NCI-H2171 (cell line): ENCODE data around the gene PAWR.
"Not testable (repeated sequence)": the region's sequence is repeated elsewhere in the genome, so short reads cannot be mapped to it uniquely, and the experiment has no call there.

ENCODE experiments used
- DNase-seq: peaks from one replicate; lab custom pipeline; 2025; lab: John Stamatoyannopoulos, UW

The PAWR gene

DNA sequence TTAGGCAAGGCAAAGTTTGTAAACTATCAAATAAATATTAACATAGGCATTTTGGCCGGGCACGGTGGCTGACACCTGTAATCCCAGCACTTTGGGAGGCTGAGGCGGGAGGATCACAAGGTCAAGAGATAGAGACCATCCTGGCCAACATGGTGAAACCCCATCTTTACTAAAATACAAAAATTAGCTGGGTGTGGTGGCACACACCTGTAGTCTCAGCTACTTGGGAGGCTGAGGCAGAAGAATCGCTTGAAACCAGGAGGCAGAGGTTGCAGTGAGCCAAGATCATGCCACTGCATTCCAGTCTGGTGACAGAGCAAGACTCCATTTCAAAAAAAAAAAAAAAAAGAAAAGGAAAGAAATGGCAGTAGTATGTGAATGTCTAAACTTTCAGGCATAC lies 43.9 kb downstream of the PAWR start:
- DNase-seq: not testable (repeated sequence)

DNA sequence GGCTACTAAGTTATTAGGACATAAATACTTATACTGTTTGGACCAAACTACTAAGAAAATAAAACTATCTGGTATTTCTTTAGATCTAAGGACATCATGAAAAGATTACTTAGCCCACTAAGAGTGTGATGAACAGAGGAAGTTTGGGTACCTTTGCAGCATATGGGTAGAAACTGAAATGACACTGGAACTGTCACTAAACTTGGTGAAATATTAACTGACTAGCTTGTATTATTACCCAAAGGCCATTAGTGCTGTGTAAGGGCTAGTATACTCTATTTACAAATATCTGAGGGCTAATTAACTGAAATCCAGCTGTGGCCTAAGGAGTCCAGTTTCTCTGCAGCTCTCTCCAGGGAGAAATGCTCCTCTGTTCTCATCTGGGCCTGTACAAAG lies 45.5 kb downstream of the PAWR start:
- DNase-seq: no peak

DNA sequence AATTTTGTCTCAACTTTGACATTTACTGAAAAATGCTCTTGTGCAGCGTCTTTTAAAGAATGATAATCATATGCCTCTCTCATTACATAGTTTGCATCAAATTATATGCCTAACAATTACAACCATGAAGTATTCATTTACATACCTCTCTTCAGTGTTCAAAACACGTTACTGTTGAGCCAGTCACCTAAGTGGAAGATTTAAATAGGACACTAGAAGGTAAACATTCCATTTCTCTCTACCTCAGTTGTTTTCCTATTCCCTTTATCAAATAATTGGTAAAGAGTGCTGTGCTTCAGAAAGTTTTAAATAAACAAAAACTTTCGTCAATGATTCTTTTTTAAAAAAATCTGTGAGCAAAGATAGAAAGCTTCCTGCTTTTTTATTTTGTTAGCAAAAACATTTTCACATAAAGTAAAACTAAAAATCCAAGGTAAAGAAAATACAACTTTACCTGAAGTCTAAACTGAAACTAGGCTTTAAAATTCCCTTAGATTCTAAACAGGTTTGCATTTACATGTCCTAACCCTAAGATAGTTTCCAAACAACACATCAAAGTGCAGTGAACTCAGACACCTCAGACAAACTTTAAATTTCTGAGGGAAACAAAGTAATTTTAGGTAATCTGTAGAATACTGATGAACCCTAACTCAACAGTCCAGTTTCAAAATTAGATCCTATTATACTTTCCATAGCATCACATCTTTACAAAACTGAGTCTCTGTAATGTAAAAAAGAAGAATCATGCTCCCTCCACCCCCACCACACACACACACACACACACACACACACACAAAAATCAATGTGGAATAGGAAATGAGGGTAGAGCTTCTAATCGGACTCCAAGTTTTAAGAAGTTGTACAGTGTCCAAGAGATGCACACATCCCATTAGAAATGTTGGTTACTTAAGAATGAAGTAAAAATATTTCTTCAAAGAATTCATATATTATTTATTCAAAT lies 46.2 kb downstream of the PAWR start:
- no peak for DNase-seq

DNA sequence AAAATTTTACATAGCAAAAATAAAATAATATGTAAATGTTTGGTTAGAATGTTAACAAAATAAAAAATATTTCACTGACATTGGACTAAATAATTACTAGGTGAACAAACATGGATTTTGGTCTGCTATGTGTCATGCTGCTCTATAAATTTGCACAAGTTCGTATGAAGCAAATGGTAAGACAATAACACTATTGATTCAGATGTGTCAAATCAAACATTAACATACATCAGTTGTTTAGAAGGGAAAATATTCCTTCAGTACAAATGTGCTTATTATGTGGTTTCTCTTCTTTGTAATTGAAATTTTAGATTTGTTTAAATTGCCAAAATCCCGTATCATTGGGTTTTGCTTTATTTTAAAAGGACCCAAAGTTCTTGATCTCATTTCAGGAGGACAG lies 46.9 kb downstream of the PAWR start:
- no peak for DNase-seq

DNA sequence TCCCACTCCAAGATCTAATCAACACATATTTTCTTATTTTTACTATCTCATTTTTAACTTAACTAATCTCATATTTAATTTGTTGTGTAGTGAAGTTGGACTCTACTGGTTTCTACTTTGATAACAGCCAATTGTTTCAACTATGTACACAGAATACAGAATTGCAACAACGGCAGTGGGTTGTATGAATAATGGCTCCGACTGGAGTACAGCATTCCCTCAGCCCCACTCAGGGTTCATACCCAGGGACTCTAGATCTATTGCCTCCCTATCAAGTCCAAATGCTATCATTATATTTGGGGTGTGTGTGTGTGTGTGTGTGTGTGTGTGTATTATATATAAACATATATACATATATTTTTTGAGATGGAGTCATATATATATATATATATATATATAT lies 52.3 kb downstream of the PAWR start:
- DNase-seq: no peak

DNA sequence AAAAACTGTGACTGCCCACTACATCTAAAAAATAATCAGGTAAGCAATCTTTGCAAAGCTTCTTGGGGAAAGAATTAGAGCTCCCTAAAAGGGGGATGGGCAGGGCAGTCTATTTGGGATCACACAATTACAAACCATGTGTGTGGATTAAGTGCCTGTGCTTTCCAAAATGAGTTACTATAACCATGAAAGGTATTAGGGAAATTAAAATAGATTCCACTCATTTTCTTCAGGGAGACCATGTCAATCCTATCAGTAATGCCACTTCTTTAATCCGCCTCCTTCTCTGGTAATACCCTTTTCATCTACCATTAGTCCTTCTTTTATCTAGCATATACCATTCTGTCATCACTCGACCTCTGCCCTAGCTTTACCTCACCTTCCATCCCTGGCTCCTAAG lies 53.7 kb downstream of the PAWR start:
- no peak for DNase-seq

DNA sequence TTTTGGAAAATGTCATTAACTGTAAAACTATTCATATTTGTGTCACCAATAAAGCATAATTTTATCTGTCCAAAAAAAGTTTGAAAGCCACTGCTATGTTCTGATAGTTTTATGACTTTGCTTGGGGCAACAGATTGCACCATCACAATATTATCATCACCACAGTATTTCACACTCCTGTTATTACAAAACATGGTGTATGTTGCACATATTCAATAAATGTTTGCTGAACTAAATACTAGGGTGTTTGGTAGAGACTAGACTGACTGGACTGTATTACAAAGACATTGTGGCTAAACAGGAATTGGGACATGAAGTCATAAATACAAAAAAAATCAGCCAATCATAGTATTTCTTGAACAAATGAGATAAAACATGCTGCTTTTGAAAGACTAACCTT lies 55.1 kb downstream of the PAWR start:
- no peak for DNase-seq

DNA sequence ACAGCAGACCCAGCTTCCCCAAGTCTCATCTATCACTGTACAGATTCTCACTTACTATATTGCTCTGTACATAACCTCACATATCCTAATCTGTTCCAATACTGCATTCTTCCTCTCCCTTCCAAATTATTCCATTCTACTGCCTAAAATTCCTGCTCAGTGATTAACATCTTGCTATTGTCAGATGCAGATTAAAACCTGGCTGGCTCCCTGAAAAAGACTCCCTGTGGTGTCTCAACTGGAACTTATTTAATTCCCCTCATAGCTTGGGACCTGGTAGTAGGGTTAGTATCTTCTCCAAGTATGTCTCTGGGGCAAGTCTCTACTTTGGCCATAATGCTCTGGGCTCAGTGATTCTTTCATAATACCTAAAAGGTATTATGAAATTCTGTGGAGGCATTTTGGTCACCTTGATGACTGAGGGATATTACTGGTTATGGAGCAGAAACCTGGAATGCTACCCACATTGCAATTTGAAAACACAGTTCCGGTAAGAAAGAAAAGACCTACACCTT lies 55.8 kb downstream of the PAWR start:
- DNase-seq: no peak

DNA sequence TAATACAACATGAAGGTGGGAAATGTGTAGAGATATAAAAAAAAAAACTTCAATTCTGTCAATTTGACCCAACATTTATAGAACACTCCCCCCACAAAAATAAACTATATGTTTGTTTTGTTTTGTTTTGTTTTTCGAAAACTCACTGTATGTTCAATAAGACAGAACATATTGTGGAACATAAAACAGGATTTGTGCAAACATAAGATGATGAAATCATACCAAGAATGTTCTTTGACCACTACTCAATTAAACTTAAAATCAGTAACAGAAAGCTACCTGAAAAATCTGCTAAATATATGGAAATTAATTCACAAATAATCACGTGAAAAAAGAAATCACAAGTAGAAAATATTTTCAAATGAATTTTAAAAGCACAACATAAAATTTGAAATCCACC lies 61.2 kb downstream of the PAWR start:
- DNase-seq: no peak

DNA sequence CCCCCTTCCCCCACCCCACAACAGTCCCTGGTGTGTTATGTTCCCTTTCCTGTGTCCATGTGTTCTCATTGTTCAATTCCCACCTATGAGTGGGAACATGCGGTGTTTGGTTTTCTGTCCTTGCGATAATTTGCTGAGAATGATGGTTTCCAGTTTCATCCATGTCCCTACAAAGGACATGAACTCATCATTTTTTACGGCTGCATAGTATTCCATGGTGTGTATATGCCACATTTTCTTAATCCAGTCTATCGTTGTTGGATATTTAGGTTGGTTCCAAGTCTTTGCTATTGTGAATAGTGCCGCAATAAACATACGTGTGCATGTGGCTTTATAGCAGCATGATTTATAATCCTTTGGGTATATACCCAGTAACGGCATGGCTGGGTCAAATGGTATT lies 64.0 kb downstream of the PAWR start:
- DNase-seq: not testable (repeated sequence)

DNA sequence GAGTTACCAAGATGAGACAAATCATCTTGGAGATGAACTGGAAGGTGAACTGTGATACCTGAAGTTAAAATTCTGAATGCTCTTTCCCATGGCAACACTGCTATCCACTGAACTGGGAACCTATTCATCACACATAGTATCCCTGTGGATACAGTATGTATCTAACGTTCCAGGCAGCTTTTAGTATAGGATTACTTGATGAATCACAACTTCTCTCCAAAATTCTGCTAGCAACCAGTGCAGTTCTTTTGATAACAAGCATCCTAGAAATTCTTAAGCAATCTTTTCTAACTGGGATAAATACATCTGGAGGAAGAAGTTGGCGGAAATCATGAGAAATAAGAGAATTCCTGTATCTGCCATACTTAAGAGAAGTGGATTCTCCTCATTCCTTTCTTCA lies 66.4 kb downstream of the PAWR start:
- DNase-seq: no peak

DNA sequence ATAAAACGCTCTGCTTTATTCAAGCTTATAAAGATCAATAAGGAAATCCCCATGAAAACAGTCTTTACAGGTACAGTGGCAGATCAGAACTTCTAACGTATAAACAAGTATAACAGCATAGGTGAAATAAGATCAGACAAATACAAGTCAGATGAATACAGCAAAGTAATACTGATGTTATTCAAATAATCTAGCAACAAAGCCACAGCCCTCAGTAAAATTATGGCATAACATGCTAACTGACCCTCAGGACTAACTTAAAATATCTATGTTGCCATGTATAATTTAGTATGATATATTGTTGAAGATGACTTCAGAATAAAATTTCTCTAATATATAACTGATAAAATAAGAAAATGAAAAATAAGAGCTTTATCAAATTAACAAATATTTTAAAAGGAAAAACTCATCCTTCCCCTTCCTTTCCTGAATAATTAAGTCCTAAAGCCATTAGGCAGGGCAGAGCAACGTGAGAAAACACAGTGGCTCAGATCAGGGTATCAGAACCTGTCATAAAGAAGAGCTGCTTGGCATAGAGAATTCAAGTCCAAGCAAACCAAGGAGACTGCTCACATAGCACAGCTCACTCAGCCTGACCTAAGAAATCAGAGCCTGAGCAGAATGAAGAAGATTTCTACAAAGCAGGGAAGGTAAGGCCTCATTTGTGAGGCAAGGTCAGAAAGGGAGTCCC lies 70.7 kb downstream of the PAWR start:
- no peak for DNase-seq

DNA sequence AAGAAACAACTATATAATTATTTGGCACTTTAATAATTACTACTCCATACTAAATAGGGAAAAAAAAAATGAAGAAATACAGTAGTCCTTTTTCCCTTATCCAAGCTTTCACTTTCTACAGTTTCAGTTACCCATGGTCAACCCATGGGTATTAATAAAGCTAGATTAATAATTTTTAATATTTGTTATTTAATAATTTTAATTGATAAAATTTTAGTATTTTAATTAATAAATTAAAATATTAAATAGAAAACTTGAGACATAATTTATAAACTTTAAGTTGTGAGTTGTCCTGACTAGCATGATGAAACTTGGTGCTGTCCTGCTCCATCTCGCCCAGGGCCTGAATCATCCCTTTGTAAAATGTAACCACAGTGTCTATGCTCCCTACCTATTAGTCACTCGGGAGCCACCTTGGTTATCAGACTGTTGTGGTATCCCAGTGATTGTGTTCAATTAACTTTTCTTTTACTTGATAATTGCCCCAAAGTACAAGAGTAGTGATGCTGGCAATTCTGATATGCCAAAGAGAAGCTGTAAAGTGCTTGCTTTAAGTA lies 71.8 kb downstream of the PAWR start:
- no peak for DNase-seq

DNA sequence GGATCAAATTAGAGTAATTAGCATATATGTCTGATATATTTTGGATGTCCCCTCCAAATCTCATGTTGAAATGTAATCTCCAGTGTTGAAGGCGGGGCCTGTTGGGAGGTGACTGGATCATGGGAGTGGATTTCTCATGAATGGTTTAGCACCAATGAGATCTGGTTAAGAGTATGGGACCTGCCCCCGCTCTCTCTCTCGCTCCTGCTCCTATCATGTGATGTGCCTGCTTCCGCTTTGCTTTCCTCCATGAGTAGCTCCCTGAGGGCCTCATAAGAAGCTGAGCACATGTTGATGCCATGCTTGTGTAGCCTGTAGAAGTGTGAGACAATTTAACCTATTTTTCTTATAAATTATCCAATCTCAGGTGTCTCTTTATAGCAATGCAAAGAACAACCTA lies 73.1 kb downstream of the PAWR start:
- no peak for DNase-seq

DNA sequence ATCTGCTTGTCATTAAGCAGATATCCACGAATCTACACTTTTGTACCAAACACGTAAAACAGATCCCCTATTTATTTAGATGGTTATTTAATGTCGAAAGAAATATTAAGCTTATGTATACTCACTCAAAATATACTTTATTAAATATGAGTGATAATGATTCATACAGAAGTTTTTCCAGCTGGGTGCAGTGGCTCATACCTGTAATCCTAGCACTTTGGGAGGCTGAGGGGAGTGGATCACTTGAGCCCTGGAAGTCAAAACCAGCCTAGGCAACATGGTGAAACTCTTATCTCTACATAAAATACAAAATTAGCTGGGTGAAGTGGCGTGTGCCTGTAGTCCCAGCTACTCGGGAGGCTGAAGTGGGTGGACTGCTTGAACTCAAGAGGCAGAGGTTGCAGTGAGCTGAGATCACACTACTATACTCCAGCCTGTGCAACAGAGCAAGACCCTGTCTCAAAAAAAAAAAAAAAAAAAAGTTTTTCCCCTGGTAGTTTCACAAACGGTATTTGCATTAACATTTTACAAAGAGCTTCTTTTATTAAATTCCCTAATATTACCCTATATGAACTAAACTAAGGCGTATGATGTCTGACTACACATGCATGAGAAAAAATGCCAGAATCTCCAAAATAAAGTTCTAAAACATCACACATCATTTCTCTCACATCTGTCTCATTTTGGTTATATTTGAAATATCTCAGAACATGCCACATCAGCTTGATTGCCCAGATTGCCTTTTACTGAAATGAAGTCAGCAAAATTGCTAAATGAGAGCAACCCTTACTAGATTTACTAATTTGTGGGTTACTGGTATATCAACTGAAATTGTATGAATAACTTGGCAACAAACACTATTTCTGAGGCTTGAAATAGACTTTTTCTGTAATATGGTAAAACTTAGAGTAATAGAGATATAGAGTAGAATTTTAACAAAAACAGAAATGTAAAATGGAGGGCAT lies 74.9 kb downstream of the PAWR start:
- no peak for DNase-seq

DNA sequence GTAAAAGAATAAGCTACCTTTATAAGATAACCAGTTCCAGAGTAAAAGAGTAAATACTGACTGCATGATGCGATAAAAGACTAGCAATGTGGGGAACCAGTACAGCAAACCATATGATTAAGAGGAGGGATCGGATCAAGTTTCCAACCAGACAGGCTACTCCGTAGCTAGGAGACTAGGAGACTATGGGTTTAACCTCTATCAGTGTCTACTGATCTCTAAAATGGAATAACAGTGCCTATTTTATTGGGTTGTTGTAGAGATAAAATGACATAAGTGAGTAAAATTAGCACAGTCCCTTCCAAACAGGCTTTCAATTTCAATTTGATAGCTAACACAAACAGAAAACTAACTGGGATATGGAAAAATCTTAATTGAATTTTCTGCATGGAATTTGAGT lies 76.0 kb downstream of the PAWR start:
- DNase-seq: no peak

DNA sequence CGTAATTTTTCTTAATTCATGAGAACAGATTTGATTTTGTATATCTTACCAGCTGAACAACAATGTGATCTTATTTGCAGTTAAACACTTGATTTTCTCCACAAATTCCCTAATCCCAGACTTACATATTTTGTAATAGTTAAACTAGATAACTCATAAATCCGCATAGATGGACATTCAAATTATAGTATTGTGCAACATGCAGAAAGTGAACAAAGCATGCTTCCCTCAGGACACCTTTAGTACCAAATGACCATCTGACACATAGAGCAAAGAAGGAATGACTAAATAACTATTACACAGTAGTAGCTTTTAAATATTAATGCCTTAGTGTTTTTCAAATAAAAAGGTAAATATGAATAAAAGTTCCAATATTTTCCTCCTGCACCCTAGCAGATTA lies 88.9 kb downstream of the PAWR start:
- no peak for DNase-seq

DNA sequence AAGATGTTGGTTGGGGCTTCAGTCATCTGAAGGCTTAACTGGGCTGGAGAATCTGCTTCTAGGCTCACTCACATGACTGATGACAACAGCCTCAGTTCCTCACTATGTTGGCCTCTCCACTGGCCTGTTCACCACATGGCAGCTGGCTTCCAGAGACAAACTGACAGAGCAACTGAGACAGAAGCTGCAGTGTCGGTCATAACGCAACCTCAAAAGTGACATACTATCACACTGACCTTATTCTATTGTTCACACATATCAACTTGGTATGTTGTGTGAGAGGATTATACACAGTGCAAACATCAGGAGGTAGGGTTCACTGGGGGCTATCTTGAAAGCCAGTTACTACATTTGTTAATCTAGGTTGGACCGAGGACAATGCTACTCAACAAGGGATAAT lies 92.9 kb downstream of the PAWR start:
- DNase-seq: no peak

DNA sequence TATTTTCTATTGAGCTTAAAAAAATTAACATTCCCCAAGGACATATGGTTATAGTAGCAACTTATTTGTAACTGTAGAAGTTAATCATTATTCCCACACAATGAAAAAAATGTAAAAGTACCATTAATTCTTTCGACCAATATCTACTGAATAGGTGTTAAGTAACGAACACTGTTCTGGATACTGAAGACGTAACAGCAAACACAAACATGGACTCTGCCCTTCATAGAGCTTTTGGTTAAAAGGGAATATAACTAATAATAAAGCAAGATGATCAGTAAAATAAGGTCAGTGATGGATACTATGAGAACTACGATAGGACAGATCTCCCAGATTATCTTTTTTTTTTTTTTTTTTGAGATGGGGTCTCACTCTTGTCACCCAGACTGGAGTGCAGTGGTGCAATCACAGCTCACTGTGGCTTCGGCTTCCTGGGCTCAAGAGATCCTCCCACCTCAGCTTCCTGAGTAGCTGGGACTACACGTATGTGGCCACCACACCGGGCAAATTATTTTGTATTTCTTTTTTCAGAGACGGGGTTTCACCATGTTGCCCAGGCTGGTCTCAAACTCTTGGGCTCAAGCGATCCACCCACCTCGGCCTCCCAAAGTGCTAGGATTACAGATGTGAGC lies 93.9 kb downstream of the PAWR start:
- no peak for DNase-seq

DNA sequence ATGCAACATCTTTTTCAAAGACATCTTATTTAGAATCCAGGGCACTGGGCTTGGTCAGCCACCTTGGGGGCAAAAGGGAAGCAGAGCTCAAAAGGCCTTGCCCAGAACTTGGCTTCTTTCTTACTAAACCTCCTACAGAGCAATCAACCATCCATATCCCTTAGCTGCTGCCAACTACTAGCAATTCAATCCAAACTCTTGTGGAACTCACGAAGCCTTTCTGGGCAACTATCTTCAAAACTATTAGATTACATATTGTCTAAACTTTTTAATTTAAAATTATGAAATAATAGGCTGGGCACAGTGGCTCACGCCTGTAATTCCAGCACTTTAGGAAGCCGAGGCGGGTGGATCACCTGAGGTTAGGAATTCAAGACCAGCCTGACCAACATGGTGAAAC lies 95.5 kb downstream of the PAWR start:
- no peak for DNase-seq

DNA sequence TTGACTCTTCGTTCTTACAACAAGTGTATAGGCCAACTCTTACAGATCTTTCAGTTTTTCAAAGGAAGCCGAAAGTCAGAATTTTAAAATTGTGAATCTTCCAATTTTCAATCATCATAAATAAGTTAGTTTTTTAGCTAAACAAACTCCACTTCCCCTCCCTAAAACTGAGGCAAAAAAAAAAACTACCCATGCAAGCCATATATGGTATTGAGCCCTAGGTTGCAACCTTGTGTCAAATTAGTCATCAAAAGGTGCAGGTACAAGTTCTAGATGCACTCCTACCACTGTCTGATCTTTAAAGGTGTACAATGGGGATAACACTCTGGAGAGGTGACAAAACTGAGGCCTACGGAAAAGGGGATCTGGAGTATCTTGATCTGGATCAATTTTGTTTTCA lies 97.9 kb downstream of the PAWR start:
- DNase-seq: no peak
